B cell (primary cell): ENCODE results near the gene RPL18. TPM values are rescaled to one million over a fixed set of nuclear protein-coding genes. Genes with fewer than 3 reads are reported as not detected.

Source experiments
- ATAC-seq: fragments of 200-7000 bp; cut with Tn5 transposase; one replicate; pipeline ENCODE4 v1.10.0; 2021; ENCODE audit warnings: low read depth, mild to moderate bottlenecking, moderate number of reproducible peaks, moderate library complexity
- CTCF ChIA-PET: fragments of 350-600 bp; sonication (Branson Sonifier 250); formaldehyde crosslinking; loops from one replicate; lab custom pipeline; 2021; ENCODE audit warnings: antibody characterized with exemption, inconsistent platforms; lab: Charles Lee
- POLR2A ChIA-PET: fragments of 350-600 bp; sonication (Branson Sonifier 250); formaldehyde crosslinking; loops from one replicate; lab custom pipeline; 2021; ENCODE audit warnings: antibody characterized with exemption; lab: Charles Lee
- DNase-seq: peaks from one replicate; pipeline ENCODE4 v3.0.0; 2013
- H2AFZ ChIP-seq: 2 replicates; pipeline ENCODE4 v1.6.1; 2012; ENCODE audit warnings: mild to moderate bottlenecking, low read depth, low read length; ENCODE audit not compliant: insufficient read depth, poor library complexity, severe bottlenecking
- H3K27ac ChIP-seq, 2 donors: 1 replicate in 1 of 2; 2 replicates in 1 of 2; pipeline ENCODE4 v1.5.1; 2012 to 2013; ENCODE audit warnings: low read length in 2 of 2, mild to moderate bottlenecking in 2 of 2, moderate library complexity in 1 of 2
- H3K27me3 ChIP-seq, 4 experiments: fragments of 200-600 bp in 1 of 4; sonication (generic) in 1 of 4; replicated peaks in 1 of 4; 1 replicate in 2 of 4; 2 replicates in 2 of 4; pipeline versions ENCODE4 v1.6.1 to v1.7.0; 2013 to 2016; ENCODE audit warnings: low read length in 3 of 4, mild to moderate bottlenecking in 2 of 4, mixed read lengths in 1 of 4, moderate library complexity in 1 of 4; ENCODE audit not compliant: insufficient read depth in 4 of 4, control insufficient read depth in 3 of 4; ENCODE audit errors: control extremely low read depth in 1 of 4
- H3K36me3 ChIP-seq, 2 experiments: replicated peaks in 1 of 2; 1 replicate in 1 of 2; 2 replicates in 1 of 2; pipeline versions ENCODE4 v1.6.1 to v1.7.1; 2013; ENCODE audit warnings: low read length in 1 of 2; ENCODE audit not compliant: insufficient read depth in 2 of 2, control insufficient read depth in 1 of 2; ENCODE audit errors: control extremely low read depth in 1 of 2, extremely low read depth in 1 of 2
- H3K4me1 ChIP-seq, 2 donors: fragments of 200-600 bp in 1 of 2; sonication (generic) in 1 of 2; 1 replicate in 1 of 2; 2 replicates in 1 of 2; pipeline versions ENCODE4 v1.5.1 to v1.6.1; 2013 to 2017; ENCODE audit warnings: low read length in 2 of 2; ENCODE audit not compliant: control insufficient read depth in 2 of 2, insufficient read depth in 2 of 2
- H3K4me2 ChIP-seq: replicated peaks from 2 replicates; pipeline ENCODE3; 2012; ENCODE audit warnings: mild to moderate bottlenecking, low read depth, low read length; ENCODE audit not compliant: poor library complexity, severe bottlenecking
- H3K4me3 ChIP-seq, 5 experiments: fragments of 200-600 bp in 1 of 5; sonication (generic) in 1 of 5; 1 replicate in 3 of 5; 2 replicates in 2 of 5; pipeline versions ENCODE4 v1.5.1 to v1.7.0; 2011 to 2016; ENCODE audit warnings: low read length in 4 of 5, mild to moderate bottlenecking in 4 of 5, low read depth in 2 of 5, control low read depth in 1 of 5, moderate library complexity in 1 of 5; ENCODE audit not compliant: insufficient read depth in 1 of 5; ENCODE audit errors: control extremely low read depth in 1 of 5, extremely low read depth in 1 of 5
- H3K79me2 ChIP-seq: fragments of 200-600 bp; sonication (generic); one replicate; pipeline ENCODE4 v1.6.0; 2016; ENCODE audit warnings: low read length; ENCODE audit not compliant: control insufficient read depth, insufficient read depth
- H3K9ac ChIP-seq: fragments of 200-600 bp; sonication (generic); 2 replicates; pipeline ENCODE4 v1.6.1; 2017; ENCODE audit warnings: mild to moderate bottlenecking, low read length, moderate library complexity
- H3K9me3 ChIP-seq, 3 donors: one replicate each; pipeline versions ENCODE4 v1.6.1 to v1.7.1; 2013; ENCODE audit warnings: low read length in 2 of 3; ENCODE audit not compliant: control insufficient read depth in 2 of 3, insufficient read depth in 1 of 3; ENCODE audit errors: control extremely low read depth in 1 of 3
- H4K20me1 ChIP-seq: 2 replicates; pipeline ENCODE4 v1.6.0; 2012; ENCODE audit warnings: mild to moderate bottlenecking, low read length; ENCODE audit not compliant: insufficient read depth, control insufficient read depth, poor library complexity, severe bottlenecking
- H3K27ac Mint-ChIP-seq: one replicate; pipeline ENCODE4 v1.8.0; 2021; ENCODE audit warnings: mixed read lengths
- H3K27me3 Mint-ChIP-seq: one replicate; pipeline ENCODE4 v1.8.0; 2021; ENCODE audit warnings: mixed read lengths
- H3K4me1 Mint-ChIP-seq: one replicate; pipeline ENCODE4 v1.8.0; 2021; ENCODE audit warnings: mixed read lengths
- H3K4me3 Mint-ChIP-seq: one replicate; pipeline ENCODE4 v1.8.0; 2021; ENCODE audit warnings: mixed read lengths
- H3K9me3 Mint-ChIP-seq: one replicate; pipeline ENCODE4 v1.8.0; 2022; ENCODE audit warnings: mixed read lengths; ENCODE audit not compliant: insufficient read depth
- EZH2 ChIP-seq: IDR thresholded peaks from 2 replicates; pipeline ENCODE4 v1.6.1; 2012; ENCODE audit warnings: borderline replicate concordance, low read depth, mild to moderate bottlenecking, moderate library complexity, low read length; ENCODE audit not compliant: insufficient read depth, poor library complexity, severe bottlenecking
- WGBS: methylation state at CpG from one replicate; pipeline ENCODE4 v1.1.5; 2013; ENCODE audit warnings: missing lambda C conversion rate; ENCODE audit not compliant: insufficient coverage; 5-methylcytosine and 5-hydroxymethylcytosine counted together
- intact Hi-C: fragments of 100-400 bp; cut with micrococcal nuclease; formaldehyde crosslinking; loops from one replicate; pipeline ENCODE4 v1.10.0; 2022
- polyA plus RNA-seq: library from polyadenylated mRNA; depleted of rRNA; stranded (reverse); fragments of >200 nt; gene quantifications from 2 replicates; pipeline ENCODE4 v1.2.3, GENCODE V29; 2012
- total RNA-seq, 2 donors: library from RNA; stranded (reverse); fragments of 120-200 nt in 1 of 2; gene quantifications; 1 replicate in 1 of 2; 2 replicates in 1 of 2; pipeline versions ENCODE4 v1.2.3 to v1.2.4, GENCODE V29; 2013 to 2022
- TF ChIP-seq, protein P1 (sequence below): fragments of 200-600 bp; IDR thresholded peaks from one replicate; pipeline ENCODE4 v1.8.0; 2022; ENCODE audit warnings: antibody characterized with exemption, mild to moderate bottlenecking

Gene RPL18
- total and polyA plus RNA-seq, 2 donors (not counting 1 experiment from before 2014, with no cell fraction given) = 2,248 to 4,393 TPM

DNA sequence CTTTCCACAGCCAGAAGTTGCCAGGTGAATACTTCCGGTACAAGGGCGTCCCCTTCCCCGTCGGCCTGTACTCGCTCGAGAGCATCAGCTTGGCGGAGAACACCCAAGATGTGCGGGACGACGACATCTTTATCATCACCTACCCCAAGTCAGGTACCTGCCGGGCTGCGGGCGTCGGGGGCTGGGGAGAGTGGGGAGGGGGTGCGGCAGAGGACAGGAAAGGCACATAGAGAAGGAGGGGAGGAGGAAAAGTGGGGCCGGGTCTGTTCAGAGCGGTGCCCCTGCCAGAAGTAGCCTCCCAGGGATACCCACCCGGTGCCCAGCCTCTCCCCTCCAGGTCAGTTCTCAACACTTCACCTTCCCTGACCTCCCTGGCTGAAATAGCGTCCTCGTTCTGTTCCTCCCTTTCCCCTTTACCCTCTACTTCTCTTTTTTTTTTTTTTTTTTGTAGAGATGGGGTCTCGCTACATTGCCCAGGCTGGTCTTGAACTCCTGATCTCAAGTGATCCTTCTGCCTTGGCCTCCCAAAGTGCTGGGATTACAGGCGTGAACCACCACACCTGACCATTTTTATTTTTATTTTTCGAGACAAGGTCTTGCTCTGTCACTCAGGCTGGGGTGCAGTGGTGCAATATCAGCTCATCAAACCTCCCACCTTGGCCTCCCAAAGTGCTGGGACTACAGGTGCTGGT, 42.9 kb downstream of the RPL18 start:
- TF ChIP-seq, protein P1, sequence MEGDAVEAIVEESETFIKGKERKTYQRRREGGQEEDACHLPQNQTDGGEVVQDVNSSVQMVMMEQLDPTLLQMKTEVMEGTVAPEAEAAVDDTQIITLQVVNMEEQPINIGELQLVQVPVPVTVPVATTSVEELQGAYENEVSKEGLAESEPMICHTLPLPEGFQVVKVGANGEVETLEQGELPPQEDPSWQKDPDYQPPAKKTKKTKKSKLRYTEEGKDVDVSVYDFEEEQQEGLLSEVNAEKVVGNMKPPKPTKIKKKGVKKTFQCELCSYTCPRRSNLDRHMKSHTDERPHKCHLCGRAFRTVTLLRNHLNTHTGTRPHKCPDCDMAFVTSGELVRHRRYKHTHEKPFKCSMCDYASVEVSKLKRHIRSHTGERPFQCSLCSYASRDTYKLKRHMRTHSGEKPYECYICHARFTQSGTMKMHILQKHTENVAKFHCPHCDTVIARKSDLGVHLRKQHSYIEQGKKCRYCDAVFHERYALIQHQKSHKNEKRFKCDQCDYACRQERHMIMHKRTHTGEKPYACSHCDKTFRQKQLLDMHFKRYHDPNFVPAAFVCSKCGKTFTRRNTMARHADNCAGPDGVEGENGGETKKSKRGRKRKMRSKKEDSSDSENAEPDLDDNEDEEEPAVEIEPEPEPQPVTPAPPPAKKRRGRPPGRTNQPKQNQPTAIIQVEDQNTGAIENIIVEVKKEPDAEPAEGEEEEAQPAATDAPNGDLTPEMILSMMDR = no peak
- TF ChIP-seq EZH2 = no peak
- intact Hi-C loops = no loop called here
- no peak overlapping the region for H3K4me3 ChIP-seq
- DNase-seq (no peak), ATAC-seq (no peak)
- Mint-ChIP-seq H3K4me3 (no peak overlapping the region), H3K4me1 (no peaks in the 10 kb centered on the region), H3K27me3 (peaks cover 3% of the 10 kb centered on the region), H3K9me3 (no peaks in the 10 kb centered on the region), H3K27ac (no peak overlapping the region)
- H3K4me2 ChIP-seq = no peak overlapping the region
- H3K9me3 ChIP-seq = no peaks in the 10 kb centered on the region
- no peaks in the 10 kb centered on the region for H4K20me1 ChIP-seq
- H3K4me1 ChIP-seq = no peaks in the 10 kb centered on the region
- no peak overlapping the region for H3K27ac ChIP-seq
- H3K36me3 ChIP-seq = no peaks in the 10 kb centered on the region
- no peak overlapping the region for H2AFZ ChIP-seq
- CTCF ChIA-PET = no interaction called here
- POLR2A ChIA-PET = interaction anchor here (0.6 to 0.7 kb wide), 2 partner anchors 47 to 65 kb away, joined by 3 to 6 read pairs; no protein-coding TSS in a partner anchor
- WGBS = 91% methylated on average over 9 of the region's 23 CpGs
- no peaks in the 10 kb centered on the region for H3K79me2 ChIP-seq
- H3K27me3 ChIP-seq = peaks cover 0 to 2% (median 0%) of the 10 kb centered on the region in 4 experiments
- H3K9ac ChIP-seq = no peak overlapping the region

GRCh38 chr19:48573163-48573505, 45.8 kb downstream of the RPL18 start:
- Histone ChIP-seq H3K36me3 (no peaks in the 10 kb centered on the region), H3K79me2 (no peaks in the 10 kb centered on the region), H2AFZ (no peak overlapping the region), H3K4me2 (no peak overlapping the region), H3K9ac (no peak overlapping the region), H3K27ac (no peak overlapping the region), H3K27me3 (peaks cover 0 to 4% (median 1%) of the 10 kb centered on the region in 4 experiments), H3K4me1 (no peaks in the 10 kb centered on the region), H4K20me1 (no peaks in the 10 kb centered on the region), H3K4me3 (no peak overlapping the region), H3K9me3 (no peaks in the 10 kb centered on the region)
- TF ChIP-seq EZH2 = no peak
- TF ChIP-seq, protein P1 = no peak
- Mint-ChIP-seq H3K4me1 (no peaks in the 10 kb centered on the region), H3K27me3 (peaks cover 11% of the 10 kb centered on the region), H3K27ac (no peak overlapping the region), H3K4me3 (no peak overlapping the region), H3K9me3 (no peaks in the 10 kb centered on the region)
- intact Hi-C loops = no loop called here
- 96% methylated on average over 11 of the region's 12 CpGs for WGBS
- ATAC-seq = no peak
- no peak for DNase-seq
- CTCF ChIA-PET = interaction anchor here (0.9 to 1.0 kb wide), 2 partner anchors 11 to 83 kb away, joined by 3 read pairs; no protein-coding TSS in a partner anchor
- POLR2A ChIA-PET = no interaction called here
